ENCODE results near the gene TLCD1. TPM values are rescaled to one million over a fixed set of nuclear protein-coding genes. Genes with fewer than 3 reads are reported as not detected.

Gene TLCD1
- total and polyA plus RNA-seq, 10 of the 15 experiments (the other 5 are each of a cell fraction or from before 2014, with no cell fraction given) = 2.9 to 19.8 (median 7.7) TPM

DNA sequence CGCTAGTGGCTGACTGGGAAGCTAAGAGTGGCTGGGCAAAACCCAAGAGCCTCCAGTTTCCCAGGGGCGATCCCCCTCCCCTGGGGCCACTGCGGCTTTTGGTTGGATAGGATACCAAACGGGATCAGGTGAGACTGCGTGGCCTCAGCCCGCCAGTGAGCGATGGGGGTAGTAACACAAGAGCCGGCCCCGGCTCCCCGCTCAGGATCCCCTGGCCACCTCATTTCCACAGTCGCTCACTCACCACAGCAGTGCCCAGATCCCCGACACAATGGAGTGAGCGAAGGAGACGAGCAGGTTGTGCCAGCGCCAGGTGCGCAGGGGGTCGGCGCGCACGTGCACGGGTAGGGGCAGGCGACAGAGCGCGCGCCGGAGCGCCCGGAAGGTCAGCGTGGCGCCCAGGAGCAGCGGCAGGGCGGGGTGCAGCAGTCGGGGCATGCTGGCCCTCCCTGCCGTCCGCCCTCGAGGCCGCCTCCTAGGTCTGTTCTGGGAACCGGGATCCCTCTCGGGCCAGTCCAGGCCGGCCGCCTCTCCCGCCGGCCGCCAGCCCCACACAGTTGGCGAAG is 290 bp downstream of the TLCD1 start (continued):
- TF ChIP-seq TAF1 (IDR thresholded peaks at IDR 0.05; ENCODE audit: borderline replicate concordance, low read depth, low read length) = no peak
- TF ChIP-seq CEBPB (IDR thresholded peaks at IDR 0.05; ENCODE audit: borderline replicate concordance in 1 of 2, low read depth in 2 of 2, low read length in 2 of 2) = no peak
- TF ChIP-seq EP300 (IDR thresholded peaks at IDR 0.05; ENCODE audit: borderline replicate concordance in 1 of 2, control insufficient read depth in 1 of 2, low read depth in 2 of 2, low read length in 2 of 2) = no peak
- TF ChIP-seq KAT2A (conservative IDR thresholded peaks at IDR 0.05; ENCODE audit: control insufficient read depth, low read depth, low read length) = no peak
- TF ChIP-seq ZSCAN29 (IDR thresholded peaks at IDR 0.05) = no peak
- 0 out of 2 replicates have a peak, but pooled peaks have one; percentile 32 for TF ChIP-seq NFYB (IDR thresholded peaks at IDR 0.05; ENCODE audit: insufficient read depth, low read depth, low read length)
- TF ChIP-seq MTA2 (IDR thresholded peaks at IDR 0.05; ENCODE audit: low read depth) = no peak
- peak; percentile 92 to 97 for TF ChIP-seq BHLHE40 (IDR thresholded peaks at IDR 0.05; ENCODE audit: borderline replicate concordance in 1 of 2, low read depth in 2 of 2, low read length in 1 of 2)
- TF ChIP-seq, protein P1, sequence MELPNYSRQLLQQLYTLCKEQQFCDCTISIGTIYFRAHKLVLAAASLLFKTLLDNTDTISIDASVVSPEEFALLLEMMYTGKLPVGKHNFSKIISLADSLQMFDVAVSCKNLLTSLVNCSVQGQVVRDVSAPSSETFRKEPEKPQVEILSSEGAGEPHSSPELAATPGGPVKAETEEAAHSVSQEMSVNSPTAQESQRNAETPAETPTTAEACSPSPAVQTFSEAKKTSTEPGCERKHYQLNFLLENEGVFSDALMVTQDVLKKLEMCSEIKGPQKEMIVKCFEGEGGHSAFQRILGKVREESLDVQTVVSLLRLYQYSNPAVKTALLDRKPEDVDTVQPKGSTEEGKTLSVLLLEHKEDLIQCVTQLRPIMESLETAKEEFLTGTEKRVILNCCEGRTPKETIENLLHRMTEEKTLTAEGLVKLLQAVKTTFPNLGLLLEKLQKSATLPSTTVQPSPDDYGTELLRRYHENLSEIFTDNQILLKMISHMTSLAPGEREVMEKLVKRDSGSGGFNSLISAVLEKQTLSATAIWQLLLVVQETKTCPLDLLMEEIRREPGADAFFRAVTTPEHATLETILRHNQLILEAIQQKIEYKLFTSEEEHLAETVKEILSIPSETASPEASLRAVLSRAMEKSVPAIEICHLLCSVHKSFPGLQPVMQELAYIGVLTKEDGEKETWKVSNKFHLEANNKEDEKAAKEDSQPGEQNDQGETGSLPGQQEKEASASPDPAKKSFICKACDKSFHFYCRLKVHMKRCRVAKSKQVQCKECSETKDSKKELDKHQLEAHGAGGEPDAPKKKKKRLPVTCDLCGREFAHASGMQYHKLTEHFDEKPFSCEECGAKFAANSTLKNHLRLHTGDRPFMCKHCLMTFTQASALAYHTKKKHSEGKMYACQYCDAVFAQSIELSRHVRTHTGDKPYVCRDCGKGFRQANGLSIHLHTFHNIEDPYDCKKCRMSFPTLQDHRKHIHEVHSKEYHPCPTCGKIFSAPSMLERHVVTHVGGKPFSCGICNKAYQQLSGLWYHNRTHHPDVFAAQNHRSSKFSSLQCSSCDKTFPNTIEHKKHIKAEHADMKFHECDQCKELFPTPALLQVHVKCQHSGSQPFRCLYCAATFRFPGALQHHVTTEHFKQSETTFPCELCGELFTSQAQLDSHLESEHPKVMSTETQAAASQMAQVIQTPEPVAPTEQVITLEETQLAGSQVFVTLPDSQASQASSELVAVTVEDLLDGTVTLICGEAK (IDR thresholded peaks at IDR 0.05; ENCODE audit: borderline replicate concordance) = no peak
- TF ChIP-seq, protein P2, sequence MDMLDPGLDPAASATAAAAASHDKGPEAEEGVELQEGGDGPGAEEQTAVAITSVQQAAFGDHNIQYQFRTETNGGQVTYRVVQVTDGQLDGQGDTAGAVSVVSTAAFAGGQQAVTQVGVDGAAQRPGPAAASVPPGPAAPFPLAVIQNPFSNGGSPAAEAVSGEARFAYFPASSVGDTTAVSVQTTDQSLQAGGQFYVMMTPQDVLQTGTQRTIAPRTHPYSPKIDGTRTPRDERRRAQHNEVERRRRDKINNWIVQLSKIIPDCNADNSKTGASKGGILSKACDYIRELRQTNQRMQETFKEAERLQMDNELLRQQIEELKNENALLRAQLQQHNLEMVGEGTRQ (IDR thresholded peaks at IDR 0.05; ENCODE audit: borderline replicate concordance, low read depth, low read length) = no peak
- no peak for TF ChIP-seq WRNIP1 (IDR thresholded peaks at IDR 0.05; ENCODE audit: borderline replicate concordance, low read depth, low read length)
- TF ChIP-seq EGR1 (IDR thresholded peaks at IDR 0.05; ENCODE audit: borderline replicate concordance in 1 of 2, low read depth in 2 of 2, low read length in 2 of 2) = no peak
- no peak for TF ChIP-seq ASH2L (IDR thresholded peaks at IDR 0.05; ENCODE audit: borderline replicate concordance, low read depth)
- TF ChIP-seq ETV6 (conservative IDR thresholded peaks at IDR 0.05 in 1 of 2, IDR thresholded peaks at IDR 0.05 in 1 of 2; ENCODE audit: borderline replicate concordance in 1 of 2, low read depth in 1 of 2) = no peak
- TF ChIP-seq, protein P3, sequence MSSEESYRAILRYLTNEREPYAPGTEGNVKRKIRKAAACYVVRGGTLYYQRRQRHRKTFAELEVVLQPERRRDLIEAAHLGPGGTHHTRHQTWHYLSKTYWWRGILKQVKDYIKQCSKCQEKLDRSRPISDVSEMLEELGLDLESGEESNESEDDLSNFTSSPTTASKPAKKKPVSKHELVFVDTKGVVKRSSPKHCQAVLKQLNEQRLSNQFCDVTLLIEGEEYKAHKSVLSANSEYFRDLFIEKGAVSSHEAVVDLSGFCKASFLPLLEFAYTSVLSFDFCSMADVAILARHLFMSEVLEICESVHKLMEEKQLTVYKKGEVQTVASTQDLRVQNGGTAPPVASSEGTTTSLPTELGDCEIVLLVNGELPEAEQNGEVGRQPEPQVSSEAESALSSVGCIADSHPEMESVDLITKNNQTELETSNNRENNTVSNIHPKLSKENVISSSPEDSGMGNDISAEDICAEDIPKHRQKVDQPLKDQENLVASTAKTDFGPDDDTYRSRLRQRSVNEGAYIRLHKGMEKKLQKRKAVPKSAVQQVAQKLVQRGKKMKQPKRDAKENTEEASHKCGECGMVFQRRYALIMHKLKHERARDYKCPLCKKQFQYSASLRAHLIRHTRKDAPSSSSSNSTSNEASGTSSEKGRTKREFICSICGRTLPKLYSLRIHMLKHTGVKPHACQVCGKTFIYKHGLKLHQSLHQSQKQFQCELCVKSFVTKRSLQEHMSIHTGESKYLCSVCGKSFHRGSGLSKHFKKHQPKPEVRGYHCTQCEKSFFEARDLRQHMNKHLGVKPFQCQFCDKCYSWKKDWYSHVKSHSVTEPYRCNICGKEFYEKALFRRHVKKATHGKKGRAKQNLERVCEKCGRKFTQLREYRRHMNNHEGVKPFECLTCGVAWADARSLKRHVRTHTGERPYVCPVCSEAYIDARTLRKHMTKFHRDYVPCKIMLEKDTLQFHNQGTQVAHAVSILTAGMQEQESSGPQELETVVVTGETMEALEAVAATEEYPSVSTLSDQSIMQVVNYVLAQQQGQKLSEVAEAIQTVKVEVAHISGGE (CRISPR knock-in tag; IDR thresholded peaks at IDR 0.05) = no peak
- no peak for TF ChIP-seq PML (IDR thresholded peaks at IDR 0.05; ENCODE audit: low read length)
- TF ChIP-seq, protein P4, sequence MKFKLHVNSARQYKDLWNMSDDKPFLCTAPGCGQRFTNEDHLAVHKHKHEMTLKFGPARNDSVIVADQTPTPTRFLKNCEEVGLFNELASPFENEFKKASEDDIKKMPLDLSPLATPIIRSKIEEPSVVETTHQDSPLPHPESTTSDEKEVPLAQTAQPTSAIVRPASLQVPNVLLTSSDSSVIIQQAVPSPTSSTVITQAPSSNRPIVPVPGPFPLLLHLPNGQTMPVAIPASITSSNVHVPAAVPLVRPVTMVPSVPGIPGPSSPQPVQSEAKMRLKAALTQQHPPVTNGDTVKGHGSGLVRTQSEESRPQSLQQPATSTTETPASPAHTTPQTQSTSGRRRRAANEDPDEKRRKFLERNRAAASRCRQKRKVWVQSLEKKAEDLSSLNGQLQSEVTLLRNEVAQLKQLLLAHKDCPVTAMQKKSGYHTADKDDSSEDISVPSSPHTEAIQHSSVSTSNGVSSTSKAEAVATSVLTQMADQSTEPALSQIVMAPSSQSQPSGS (IDR thresholded peaks at IDR 0.05; ENCODE audit: low read length) = no peak
- TF ChIP-seq ZBED1 (IDR thresholded peaks at IDR 0.05; ENCODE audit: borderline replicate concordance) = no peak
- no peak for TF ChIP-seq ZNF24 (IDR thresholded peaks at IDR 0.05)

Measured in GM12878 (cell line).